GM18507 (cell line): ENCODE data around the gene MTCP1.
A peak's percentile ranks its signal among the peaks of the same experiment; 100 is the strongest.

Experiments
- DNase-seq: peaks from one replicate; pipeline ENCODE4 v3.0.0; 2011; ENCODE audit warnings: low read depth; ENCODE audit not compliant: insufficient read length; ENCODE audit errors: extremely low spot score
- FAIRE-seq: peaks from 2 replicates; lab custom pipeline; 2011; peaks lifted over from hg19 to GRCh38; lab: Jason Lieb, UNC

MTCP1 gene

GRCh38 chrX:155056471-155056870, 14.5 kb downstream of the MTCP1 start:
- no peak for DNase-seq
- FAIRE-seq: peak; percentile 18

- FAIRE-seq (peak; percentile 9), DNase-seq (no peak)
These were observed 15.4 kb downstream of the MTCP1 start for GRCh38 chrX:155055494-155055893.

- DNase-seq (no peak), FAIRE-seq (no peak)
These were observed 16.7 kb downstream of the MTCP1 start for GRCh38 chrX:155054255-155054654.

DNA sequence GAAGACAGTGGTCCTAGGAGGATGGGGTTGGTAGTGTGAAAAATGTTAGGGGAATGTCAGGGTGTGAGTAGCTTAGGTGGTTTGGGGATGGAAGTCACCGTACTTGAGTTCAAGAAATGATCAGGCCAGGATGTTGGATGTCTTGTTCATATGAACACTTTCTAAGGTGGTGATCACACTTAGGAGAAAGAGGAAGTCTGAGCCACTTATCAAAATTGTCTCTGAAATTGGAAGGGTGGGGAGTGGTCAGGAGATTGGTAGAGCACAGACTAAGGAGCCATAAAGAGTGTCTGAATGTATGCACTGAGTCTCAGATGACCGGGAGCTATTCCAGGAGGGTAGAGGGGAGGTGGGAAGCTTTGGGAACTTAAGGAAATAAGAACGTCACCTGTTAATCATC, 17.3 kb downstream of the MTCP1 start:
- FAIRE-seq: no peak
- no peak for DNase-seq

DNA sequence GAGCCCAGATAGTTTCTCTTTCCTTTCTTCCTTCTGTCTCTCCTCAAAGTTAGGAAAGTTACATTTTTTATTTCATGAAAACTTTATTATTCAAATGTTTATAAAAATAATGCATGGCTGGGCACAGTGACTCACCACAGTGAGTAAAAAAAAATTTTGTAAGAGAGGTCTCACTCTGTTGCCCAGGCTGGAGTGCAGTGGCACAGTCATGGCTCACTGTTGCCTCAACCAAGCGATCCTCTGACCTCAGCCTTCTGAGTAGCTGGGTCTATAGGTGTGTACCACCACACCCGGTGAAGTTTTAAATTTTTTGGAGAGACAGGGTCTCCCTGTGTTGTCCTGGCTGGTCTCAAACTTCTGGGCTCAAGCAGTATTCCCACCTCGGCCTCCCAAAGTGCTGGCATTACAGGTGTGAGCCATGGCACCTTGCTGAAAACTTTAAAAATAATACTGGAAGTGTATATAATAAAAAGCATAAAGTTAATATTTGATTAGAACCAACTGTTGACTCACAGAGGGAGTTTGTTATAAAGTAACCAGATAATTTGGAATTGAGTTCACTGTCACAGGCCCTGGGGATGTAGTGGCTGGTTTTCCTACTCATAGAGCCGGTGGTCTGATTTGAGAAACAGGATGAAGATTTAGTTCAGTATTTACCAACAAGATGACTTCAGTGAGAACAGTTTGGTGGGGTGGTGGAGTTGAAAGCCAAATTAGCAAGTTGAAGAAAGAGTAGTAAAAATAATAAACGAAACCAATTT, 18.0 kb downstream of the MTCP1 start:
- no peak for DNase-seq
- FAIRE-seq: no peak

GRCh38 chrX:155048977-155049619, 21.8 kb downstream of the MTCP1 start:
- DNase-seq: no peak
- peak; percentile 5 for FAIRE-seq

DNA sequence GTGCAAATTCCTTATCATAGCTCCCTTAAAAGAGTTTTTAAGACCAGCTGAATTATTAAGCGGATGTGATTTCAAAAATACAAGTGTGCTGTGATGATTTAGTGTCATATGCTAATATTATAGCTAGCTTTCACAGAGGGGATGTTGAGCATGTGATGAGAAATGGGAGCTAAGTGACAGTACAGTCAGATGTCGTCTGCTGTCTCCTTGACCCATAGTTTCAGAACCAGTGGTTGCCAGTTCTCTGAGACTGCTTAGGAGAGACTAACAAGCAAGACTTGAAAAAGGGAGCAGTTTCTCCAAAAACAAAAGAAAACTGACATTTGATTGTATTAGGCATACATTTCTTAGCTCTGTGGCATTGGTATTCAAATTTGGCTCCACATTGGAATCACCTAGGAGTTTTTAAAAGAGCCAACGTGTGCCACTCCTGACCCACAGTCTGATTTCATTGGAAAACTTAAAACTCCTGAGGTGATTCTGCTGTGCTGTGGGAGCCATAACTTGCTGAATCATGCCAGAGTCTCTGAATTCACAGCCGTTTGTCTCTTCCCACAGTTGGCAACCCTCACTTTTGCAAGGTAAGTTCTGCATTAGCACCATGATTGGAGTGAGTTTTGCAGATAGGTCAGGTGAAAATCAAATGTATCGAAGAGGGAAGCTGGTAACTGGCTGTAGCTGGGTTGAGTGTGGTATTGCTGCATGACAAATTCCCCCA, 24.0 kb downstream of the MTCP1 start:
- DNase-seq (no peak), FAIRE-seq (no peak)

DNA sequence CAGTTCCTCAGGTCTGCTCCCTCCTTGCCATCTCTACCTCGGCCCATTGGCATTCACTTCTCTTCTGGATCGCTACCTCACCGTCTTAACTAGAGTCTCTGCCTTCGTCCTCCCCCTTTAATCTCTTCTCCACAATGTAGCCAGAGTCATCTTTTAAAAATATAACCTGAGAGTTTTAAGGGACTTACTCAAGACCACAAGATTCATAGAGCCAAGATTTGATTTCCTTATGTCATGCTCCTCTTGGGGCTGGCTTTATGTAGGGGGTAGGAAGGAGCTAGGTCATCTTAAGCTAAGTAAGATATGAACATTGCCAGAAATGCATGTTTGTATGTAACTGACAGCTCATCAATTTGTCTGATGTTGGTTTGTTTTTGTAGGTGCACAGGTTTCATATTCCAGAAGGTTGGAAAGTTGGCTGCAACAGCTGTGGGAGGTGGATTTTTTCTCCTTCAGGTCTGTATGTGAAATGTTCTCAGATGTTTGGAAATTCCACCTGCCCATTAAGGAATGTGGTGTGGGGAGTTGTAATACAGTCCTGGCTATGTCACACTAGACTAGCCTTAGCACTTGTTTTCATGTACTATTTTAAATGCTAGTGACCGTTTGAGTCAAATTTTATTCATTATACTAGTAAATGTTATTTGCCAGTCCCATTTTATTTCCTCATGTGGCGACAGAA, 24.7 kb downstream of the MTCP1 start:
- DNase-seq (no peak), FAIRE-seq (no peak)

DNA sequence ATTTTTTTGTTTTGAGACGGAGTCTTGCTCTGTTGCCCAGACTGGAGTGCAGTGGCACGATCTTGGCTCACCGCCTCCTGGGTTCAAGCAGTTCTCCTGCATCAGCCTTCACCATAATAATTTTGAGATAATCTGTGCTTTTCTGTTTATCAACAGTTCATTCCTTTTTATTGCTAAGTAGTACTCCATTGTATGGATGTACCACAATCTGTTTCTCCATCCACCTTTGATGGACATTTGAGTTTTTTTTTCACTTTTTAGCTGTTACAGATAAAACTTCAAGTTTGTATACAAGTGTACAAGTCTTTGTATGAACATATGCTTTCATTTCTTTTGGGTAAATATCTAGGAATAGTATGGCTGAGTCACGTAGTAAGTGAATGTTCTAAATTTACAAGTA, 35.2 kb downstream of the MTCP1 start:
- FAIRE-seq (no peak), DNase-seq (no peak)

DNA sequence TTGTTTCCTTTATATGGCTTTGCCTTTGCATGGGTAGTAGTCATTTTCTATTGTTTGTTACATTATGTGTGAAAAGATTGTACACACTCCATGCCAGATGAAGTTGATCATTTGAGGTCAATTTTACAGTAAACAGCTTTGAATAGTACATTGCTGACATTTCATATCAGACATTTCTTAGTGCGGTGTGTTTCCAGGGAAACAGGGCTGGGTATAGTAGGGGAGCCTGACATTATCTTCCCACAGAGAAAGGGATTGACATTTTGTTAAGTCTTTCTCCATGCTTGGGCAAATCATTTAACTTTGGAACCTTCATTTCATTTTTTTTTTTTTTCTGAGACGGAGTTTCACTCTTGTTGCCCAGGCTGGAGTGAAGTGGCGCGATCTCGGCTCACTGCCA, 39.3 kb downstream of the MTCP1 start:
- FAIRE-seq: no peak

DNA sequence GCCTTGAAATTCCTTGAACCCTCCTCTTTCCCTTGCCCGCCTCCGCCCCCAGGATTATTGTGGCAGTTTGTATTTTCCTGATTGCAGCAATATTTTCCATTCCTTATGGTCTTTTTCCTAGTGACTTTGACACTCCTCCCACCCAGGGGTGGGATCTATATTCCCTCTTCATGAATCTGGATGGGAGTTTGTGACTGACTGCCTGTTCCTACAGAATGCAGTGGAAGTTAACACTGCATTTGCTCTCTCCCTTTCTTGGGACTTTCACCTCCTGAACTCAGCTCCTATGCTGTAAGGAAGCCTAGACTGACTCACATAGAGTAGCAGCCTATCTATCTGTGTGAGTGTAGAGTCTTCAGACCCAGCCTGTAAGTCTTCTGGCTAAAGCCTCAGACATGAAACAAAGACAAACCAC, 42.1 kb downstream of the MTCP1 start:
- no peak for FAIRE-seq

More for the DNA sequence above, 39.3 kb downstream of the MTCP1 start:
- no peak for DNase-seq

GRCh38 chrX:155028129-155028528, 42.8 kb downstream of the MTCP1 start:
- DNase-seq: no peak
- FAIRE-seq: peak; percentile 54

More for the DNA sequence above, 42.1 kb downstream of the MTCP1 start:
- no peak for DNase-seq

DNA sequence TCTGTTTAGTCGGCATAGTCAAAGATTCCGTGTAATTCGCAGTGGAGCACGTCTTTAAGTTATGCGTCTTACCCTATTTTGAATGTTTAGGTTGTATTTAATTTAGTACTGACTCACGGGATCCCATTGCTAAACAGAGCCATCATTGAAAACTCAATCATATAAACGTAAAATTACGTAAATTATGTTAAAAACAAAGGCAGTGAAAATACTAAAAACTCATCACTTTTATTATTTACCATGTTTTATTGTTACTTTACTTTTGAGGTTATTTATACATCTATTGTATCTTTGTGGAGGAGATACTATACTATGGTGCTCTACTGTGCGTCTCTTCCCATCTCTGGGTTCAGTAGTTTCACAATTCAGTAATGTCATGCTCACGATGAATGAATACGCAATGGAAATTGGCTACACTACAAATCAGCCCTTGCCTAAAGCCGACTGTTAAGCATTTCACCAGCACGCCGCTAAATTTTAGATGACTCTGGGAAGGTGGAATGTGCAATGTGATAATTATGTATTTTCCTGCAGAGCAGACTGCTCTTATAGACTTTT, 43.3 kb downstream of the MTCP1 start:
- no peak for DNase-seq
- FAIRE-seq: peak; percentile 53

- DNase-seq (peak; percentile 71), FAIRE-seq (peak; percentile 99)
These were observed 44.0 kb downstream of the MTCP1 start, which contains the start of gene FUNDC2 for GRCh38 chrX:155026727-155027508. Gene FUNDC2 (plus strand): TSS chrX:155026844. CDS start chrX:155026939, 95 bp downstream.

DNA sequence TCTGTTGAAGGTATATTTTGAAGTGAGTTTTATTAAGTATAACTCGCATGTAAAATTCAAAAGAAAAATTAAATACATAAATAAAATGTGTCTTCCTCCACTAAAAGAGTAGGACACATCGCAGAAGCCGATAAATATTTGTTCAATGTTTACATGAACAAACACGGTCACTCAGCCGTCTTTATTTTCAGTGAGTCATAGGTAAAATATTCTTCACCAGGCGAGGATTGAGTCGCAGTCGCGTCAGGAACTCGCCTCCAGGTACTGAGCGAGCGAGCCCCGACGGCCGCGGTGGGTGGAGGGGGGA, 44.6 kb downstream of the MTCP1 start:
- FAIRE-seq (no peak), DNase-seq (no peak)

GRCh38 chrX:155023907-155024833, 46.8 kb downstream of the MTCP1 start:
- DNase-seq: no peak
- FAIRE-seq: no peak

- DNase-seq (no peak), FAIRE-seq (no peak)
These were observed 48.4 kb downstream of the MTCP1 start, which contains the start of gene F8 for GRCh38 chrX:155022585-155022984. Gene F8 (minus strand): TSS chrX:155022723. CDS start chrX:155022552, 171 bp downstream.

GRCh38 chrX:155020591-155020990, 50.3 kb downstream of the MTCP1 start:
- FAIRE-seq: no peak
- DNase-seq: no peak
